Stimulated activated CD4-positive, alpha-beta T cell treated with anti-CD3 and anti-CD28 coated beads, Interleukin-2, amount 100 ng/mL, for 24 hours (primary cell): Measurements from ENCODE around the gene TIGD6.
"Not testable (repeated sequence)": the region's sequence is repeated elsewhere in the genome, so short reads cannot be mapped to it uniquely, and the experiment has no call there.

Experiments
- DNase-seq, 2 donors: peaks; one replicate each; pipeline ENCODE4 v3.0.0-alpha.2; 2020

Gene TIGD6

GRCh38 chr5:150000256-150000989 is at the start of gene TIGD6, which contains the start of gene HMGXB3:
Gene TIGD6 (minus strand): TSS chr5:150000654. CDS start chr5:149996348, 4,306 bp downstream.
Gene HMGXB3 (plus strand): TSS chr5:150000739. CDS start chr5:150004853, 4,114 bp downstream.
- DNase-seq = peak; percentile 90 to 91

GRCh38 chr5:150046031-150046430 is 45.6 kb upstream of the TIGD6 start:
- DNase-seq = no peak

- no peak for DNase-seq
Measured at GRCh38 chr5:150045549-150045948, 45.1 kb upstream of the TIGD6 start.

GRCh38 chr5:150044712-150045111 is 44.3 kb upstream of the TIGD6 start:
- no peak for DNase-seq

GRCh38 chr5:150044329-150044681 is 43.9 kb upstream of the TIGD6 start:
- DNase-seq = no peak

GRCh38 chr5:150043657-150044328 is 43.3 kb upstream of the TIGD6 start:
- DNase-seq = no peak

GRCh38 chr5:150042459-150042858 is 42.0 kb upstream of the TIGD6 start:
- no peak for DNase-seq

GRCh38 chr5:150038547-150038946 is 38.1 kb upstream of the TIGD6 start:
- no peak for DNase-seq

- DNase-seq = no peak
Measured at GRCh38 chr5:150036513-150036912, 36.1 kb upstream of the TIGD6 start.

- DNase-seq = no peak
Measured at GRCh38 chr5:150035139-150035895, 34.9 kb upstream of the TIGD6 start.

- DNase-seq = no peak
Measured at GRCh38 chr5:150034662-150035061, 34.2 kb upstream of the TIGD6 start.

- no peak for DNase-seq
Measured at GRCh38 chr5:150033334-150033733, 32.9 kb upstream of the TIGD6 start.

GRCh38 chr5:150028047-150028446 is 27.6 kb upstream of the TIGD6 start:
- not testable (repeated sequence) for DNase-seq

GRCh38 chr5:150026682-150027172 is 26.3 kb upstream of the TIGD6 start:
- DNase-seq = no peak

- no peak for DNase-seq
Measured at GRCh38 chr5:150024346-150024984, 24.0 kb upstream of the TIGD6 start.

GRCh38 chr5:150023136-150023535 is 22.7 kb upstream of the TIGD6 start:
- DNase-seq = no peak

- DNase-seq = no peak
Measured at GRCh38 chr5:150022681-150023080, 22.2 kb upstream of the TIGD6 start.

GRCh38 chr5:150022158-150022531 is 21.7 kb upstream of the TIGD6 start:
- DNase-seq = no peak

GRCh38 chr5:150021491-150022157 is 21.2 kb upstream of the TIGD6 start:
- DNase-seq = no peak

- no peak for DNase-seq
Measured at GRCh38 chr5:150020249-150020648, 19.8 kb upstream of the TIGD6 start.

- no peak for DNase-seq
Measured at GRCh38 chr5:150017226-150018005, 17.0 kb upstream of the TIGD6 start.

GRCh38 chr5:150016537-150016936 is 16.1 kb upstream of the TIGD6 start:
- DNase-seq = no peak
